T-helper 2 cell treated with Interferon-gamma antibody and Interleukin-4, amounts not matched to agents 100 ng/mL and 5 ng/mL, for 36 hours (primary cell): Measurements from ENCODE around the gene ARL13B. TPM values are rescaled to one million over a fixed set of nuclear protein-coding genes. Genes with fewer than 3 reads are reported as not detected.
"Not testable (repeated sequence)": the region's sequence is repeated elsewhere in the genome, so short reads cannot be mapped to it uniquely, and the experiment has no call there.

ENCODE experiments used
- intact Hi-C: fragments of 100-400 bp; cut with micrococcal nuclease; formaldehyde crosslinking; loops from one replicate; pipeline ENCODE4 v1.15.1; 2023
- total RNA-seq: library from RNA; stranded (reverse); gene quantifications from 2 replicates; pipeline ENCODE4 v1.2.3, GENCODE V29; 2022

ARL13B gene
- total RNA-seq, 1 donor from 2014 or later: 11.4 TPM

- intact Hi-C loops: no loop called here
These were observed 14.1 kb downstream of the ARL13B start for GRCh38 chr3:93994056-93994455.

- intact Hi-C loops: no loop called here
These were observed 21.2 kb downstream of the ARL13B start for GRCh38 chr3:94001191-94001590.

DNA sequence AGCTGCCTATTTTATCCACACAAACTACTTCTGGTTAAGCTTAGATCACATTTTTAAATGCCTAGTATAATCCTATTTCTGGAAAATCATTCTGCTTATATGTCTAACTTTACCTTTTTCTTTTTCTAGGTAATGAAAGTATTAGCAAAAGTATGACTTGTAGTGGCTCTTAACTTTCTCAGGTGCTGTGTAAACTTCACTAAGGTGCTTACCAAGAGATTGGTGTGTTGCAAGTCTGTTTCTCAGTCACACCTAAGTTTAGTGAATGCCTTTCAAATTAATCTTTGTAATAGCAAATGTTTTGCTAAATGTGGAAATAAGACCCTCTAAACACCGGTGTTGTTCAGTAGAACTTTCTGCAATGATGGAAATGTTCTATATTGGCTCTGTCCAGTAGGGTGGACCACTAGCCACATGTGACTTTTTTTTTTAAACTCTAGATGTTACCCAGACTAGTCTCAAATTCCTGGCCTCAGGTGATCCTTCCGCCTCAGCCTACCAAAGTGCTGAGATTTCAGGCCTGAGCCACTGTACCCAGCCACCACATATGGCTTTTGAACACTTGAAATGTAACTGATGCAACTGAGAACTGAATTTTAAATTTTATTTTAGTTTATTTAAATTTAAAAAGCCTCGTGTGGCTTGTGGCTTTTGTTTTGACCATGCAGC lies 22.0 kb downstream of the ARL13B start:
- intact Hi-C loops: no loop called here

DNA sequence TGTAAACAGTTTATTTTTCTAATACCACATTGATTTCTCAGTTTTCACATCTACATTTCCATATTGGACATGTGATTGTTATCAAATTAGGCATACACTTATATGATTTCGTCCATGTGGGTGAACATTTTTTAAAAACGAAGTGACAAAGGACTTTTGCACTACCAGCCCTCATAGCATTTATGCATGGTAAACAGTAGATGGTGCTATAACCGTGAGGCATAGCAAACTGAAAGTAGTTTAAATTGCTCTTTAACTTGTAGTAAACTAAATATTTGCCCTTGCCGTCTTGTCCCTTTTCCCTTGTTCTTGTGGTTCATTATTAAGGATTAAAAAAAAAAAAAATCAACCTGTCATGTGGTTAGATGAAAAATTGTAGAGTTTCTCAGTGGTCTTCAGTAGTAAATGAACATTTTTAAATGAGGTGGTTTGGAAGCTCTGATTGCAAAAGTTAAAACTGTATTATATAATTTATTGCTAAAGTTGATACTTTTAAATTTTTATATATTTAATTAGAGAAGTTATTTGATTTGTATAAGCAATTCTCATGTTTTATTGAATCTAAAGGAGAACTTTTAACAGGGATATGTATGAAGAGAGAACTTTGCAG lies 24.5 kb downstream of the ARL13B start:
- intact Hi-C loops: loop anchor here (1.0 to 2.0 kb wide), 5 partner anchors 25 to 244 kb away; partner anchors contain the start of gene NSUN3

DNA sequence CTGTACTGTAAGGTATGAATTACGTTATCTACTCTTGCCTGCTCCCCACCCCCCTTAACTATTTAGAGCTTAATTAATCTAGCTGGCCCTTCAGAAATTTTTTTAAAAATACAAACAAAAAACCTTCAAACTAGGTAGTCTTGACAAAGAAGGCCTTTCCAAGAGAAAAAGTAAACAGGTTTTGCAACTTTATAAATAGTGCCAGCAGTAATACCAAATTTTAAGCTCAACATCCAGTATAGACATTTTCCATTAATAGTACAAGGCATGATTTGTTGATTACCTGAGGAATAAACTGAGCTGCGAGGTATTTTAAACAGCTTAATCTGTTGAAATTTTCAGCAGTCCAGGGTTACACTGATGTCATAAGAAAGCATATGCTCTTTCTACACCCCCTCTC lies 28.3 kb downstream of the ARL13B start:
- intact Hi-C loops: no loop called here

- intact Hi-C loops: no loop called here
These were observed 29.7 kb downstream of the ARL13B start for GRCh38 chr3:94009608-94010007.

- intact Hi-C loops: no loop called here
These were observed 31.3 kb downstream of the ARL13B start for GRCh38 chr3:94011233-94011711.

- intact Hi-C loops: loop anchor here (1.0 kb wide), 1 partner anchor 51 kb away; the partner anchor contains the start of gene NSUN3
These were observed 32.2 kb downstream of the ARL13B start for GRCh38 chr3:94012185-94012584.

- intact Hi-C loops: no loop called here
These were observed 35.1 kb downstream of the ARL13B start for GRCh38 chr3:94015025-94015424.

- intact Hi-C loops: no loop called here
These were observed 39.7 kb downstream of the ARL13B start for GRCh38 chr3:94019659-94020058.

DNA sequence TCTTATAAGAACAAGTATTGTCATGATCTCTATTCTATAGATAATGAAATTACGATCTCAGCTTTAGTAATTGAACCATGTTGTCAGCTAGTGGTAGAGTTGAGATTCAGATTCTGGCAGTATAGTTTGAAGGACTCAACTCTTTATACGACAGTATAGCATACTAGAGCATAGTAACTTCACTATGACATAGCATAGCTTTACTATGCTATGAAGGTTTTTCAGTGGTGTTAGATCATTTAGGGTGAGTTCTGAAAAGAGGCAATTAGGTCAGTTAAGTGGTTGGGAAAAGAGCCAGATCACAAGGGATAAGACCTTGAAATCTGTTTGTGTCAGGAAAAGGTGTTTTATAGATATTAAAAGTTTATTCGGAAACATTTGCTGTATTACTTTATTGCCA lies 40.3 kb downstream of the ARL13B start:
- intact Hi-C loops: no loop called here

- intact Hi-C loops: no loop called here
These were observed 44.4 kb downstream of the ARL13B start for GRCh38 chr3:94024385-94024784.

GRCh38 chr3:94026623-94027022 lies 46.7 kb downstream of the ARL13B start:
- intact Hi-C loops: no loop called here

DNA sequence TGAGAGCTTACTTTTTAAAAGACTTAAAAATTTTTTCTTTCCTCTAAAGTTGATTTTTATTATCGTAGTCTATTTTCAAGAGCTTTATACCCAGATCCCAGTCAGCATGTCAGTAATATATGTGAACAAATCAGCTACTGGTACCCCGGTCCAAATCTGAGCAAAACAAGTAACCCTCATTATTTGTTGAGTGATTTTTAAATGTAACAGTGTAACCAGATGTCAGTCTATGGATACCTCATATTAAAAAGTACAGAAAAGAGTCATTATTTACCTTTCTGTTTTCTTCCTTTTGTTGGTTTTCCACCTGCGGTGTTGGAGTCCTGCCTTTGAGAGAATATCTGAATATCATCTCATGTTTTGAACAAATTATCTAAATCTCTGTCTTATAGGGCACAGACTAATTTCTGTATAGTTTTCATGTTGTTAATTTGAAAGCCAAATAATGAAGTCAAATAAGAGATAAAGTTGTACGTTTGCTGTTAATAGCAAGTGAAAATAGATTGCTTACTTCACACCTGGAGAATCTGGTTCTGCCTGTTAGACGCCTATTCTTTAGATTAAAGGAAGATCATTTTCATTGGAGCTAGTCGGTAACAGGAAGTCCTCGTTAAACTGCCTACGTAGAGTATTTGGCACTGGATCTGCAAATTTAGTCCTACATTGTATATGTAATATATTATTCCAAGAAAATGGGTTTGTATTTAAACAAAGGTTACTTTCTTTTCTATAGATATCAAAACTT lies 48.3 kb downstream of the ARL13B start, which contains the start of gene STX19:
TSS of gene STX19 (minus strand) at position 505 of the 745 bp plus-strand sequence. CDS start 13,328 bp downstream, outside the sequence.
- intact Hi-C loops: no loop called here

DNA sequence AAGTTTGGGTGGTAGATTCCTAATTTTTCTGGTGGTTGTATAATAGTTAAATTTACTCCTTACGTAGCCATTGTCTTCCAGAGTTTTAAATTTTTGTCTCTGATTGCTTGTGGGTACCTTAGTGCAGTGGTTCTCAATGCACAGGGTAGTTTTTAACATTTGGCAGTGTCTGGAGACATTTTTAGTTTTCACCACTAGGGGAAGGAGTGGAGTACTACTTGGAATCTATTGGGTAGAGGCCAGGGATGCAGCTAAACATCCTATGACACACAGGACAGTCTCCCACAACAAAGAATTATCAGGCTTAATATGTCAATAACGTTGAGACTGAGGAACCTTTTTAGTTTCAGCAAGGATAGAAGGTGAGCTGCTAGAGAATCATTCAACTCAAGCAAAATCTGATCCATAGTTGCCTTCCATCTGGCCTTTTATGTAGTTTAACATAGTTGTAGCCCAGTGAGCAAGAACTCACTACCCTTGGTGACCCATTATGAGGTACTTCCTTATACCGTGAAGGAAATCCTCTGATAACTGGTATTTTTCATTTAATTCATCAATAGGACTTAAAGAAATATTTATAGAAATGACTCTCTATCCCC lies 57.1 kb downstream of the ARL13B start:
- intact Hi-C loops: no loop called here

DNA sequence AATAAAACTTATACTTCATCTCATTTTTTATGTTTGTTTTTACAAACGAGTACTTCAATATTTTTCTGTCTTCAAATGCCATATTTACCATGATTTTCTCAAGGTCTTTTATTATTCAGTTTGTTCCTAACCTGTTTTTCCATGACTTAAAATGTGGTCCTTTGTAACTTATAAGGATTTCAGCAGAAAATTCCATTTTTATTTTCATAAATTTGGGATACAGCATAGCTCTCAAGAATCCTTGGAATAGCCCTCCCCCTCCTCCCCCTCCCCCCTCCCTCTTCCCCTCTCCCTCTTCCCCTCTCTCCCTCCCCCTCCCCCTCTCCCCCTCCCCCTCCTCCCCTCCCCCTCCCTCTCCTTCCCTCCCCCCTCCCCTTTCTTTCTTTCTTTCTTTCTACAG lies 63.3 kb downstream of the ARL13B start:
- intact Hi-C loops: no loop called here

- intact Hi-C loops: not testable (repeated sequence)
These were observed 64.4 kb downstream of the ARL13B start for GRCh38 chr3:94044100-94044936.

DNA sequence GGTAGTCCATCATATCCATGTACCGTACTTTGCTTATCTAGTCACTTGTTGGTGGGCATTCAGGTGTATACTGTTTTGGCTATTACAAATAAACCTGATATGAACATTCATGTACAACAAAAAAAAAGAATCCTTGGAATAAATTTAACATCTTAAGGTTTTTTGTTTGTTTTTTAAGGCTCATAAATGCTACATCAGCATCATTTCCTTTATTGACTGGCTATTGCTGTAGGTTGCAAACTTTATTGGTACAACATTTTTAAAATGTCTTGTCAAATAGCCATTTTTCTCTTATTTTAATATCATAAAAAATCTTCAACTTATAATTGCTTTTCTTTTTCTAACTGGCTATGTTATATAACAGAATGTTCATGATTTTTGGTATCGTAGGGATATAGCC lies 66.6 kb downstream of the ARL13B start:
- intact Hi-C loops: no loop called here

GRCh38 chr3:94049267-94049666 lies 69.3 kb downstream of the ARL13B start:
- intact Hi-C loops: no loop called here

GRCh38 chr3:94050546-94050945 lies 70.6 kb downstream of the ARL13B start:
- intact Hi-C loops: no loop called here

DNA sequence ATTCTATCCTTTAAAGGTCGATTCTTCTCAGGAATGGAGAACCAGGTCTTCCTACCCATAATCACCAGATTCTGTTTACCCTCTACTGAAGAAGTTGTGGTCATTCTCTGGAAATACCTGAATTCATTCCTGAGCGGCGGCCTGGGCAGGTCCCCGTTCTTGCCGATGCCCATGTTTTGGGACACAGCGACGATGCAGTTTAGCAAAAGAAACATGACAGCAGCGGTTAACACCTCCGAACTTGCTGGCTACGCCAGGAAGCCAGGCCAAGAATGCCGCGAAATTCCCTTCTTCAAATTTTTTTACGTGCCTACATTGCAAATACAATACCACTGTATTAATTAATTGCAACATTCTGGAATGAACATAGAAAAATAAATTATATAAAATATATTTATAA lies 81.3 kb downstream of the ARL13B start:
- intact Hi-C loops: no loop called here
